ENCODE results near the gene FBXL17.

DNA sequence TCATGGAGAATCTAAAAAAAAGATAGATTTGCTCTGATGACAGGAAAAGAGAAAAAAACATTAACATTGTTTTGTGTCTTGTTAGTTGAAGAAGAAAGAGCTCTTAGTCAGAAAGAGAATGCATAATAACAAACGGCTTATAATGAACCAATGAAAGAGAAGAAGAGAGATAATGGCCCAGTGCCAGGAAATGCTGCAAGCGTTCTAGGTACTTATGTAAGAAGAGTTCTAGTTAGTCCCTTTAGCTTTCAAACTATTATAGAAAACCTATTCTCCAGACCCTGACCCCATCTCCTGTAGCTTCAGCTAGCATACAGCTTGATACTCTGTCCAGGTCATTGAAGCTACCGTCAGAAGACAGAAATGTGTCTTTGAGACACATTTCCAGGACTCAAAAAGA is 70.2 kb downstream of the FBXL17 start:
- TF ChIP-seq, protein P1, sequence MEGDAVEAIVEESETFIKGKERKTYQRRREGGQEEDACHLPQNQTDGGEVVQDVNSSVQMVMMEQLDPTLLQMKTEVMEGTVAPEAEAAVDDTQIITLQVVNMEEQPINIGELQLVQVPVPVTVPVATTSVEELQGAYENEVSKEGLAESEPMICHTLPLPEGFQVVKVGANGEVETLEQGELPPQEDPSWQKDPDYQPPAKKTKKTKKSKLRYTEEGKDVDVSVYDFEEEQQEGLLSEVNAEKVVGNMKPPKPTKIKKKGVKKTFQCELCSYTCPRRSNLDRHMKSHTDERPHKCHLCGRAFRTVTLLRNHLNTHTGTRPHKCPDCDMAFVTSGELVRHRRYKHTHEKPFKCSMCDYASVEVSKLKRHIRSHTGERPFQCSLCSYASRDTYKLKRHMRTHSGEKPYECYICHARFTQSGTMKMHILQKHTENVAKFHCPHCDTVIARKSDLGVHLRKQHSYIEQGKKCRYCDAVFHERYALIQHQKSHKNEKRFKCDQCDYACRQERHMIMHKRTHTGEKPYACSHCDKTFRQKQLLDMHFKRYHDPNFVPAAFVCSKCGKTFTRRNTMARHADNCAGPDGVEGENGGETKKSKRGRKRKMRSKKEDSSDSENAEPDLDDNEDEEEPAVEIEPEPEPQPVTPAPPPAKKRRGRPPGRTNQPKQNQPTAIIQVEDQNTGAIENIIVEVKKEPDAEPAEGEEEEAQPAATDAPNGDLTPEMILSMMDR (IDR thresholded peaks at IDR 0.05), result no peak
- TF ChIP-seq POLR2A (IDR thresholded peaks at IDR 0.05), result no peak

Data from breast epithelium (tissue), 3 donors.